Stimulated activated CD4-positive, alpha-beta T cell treated with anti-CD3 and anti-CD28 coated beads, Interleukin-12 subunit alpha, Interleukin-12 subunit beta, amount 100 ng/mL, for 4 hours (primary cell): ENCODE data around the gene IBA57.

ENCODE experiments used
- DNase-seq: peaks from one replicate; pipeline ENCODE4 v3.0.0-alpha.2; 2020

Gene IBA57

DNA sequence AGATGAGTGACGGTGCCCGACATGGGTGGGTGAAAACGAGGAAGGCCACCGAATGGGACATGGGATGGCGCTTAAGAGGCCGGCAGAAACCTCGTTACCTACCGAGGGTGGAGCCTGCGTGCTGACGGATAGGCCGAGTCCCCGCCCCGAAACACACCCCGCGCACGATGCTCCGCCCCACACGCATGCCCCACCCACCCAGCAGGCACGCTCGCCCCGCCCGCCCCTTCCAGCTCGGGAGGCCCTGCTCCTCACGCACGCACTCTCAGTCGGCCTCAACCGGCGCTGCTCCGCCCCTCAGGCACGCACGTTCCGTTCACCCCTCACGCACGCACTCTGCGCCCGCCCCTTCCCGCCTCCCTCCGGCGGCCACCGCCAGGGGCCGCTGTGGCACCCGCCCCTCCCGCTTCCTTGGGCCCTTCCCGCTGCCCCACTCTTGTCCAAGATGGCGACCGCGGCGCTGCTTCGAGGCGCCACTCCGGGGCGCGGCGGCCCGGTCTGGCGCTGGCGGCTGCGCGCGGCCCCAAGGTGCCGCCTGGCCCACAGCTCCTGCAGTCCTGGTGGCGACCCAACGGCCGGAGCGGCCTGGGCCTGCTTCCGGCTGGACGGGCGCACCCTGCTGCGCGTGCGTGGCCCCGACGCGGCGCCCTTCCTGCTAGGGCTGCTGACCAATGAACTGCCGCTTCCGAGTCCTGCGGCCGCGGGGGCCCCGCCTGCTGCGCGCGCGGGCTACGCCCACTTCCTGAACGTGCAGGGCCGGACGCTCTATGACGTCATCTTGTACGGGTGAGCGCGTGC is at the start of gene IBA57:
Gene IBA57 (plus strand): TSS at position 433 of the 798 bp plus-strand sequence. CDS start 13 bp downstream, at position 446.
- DNase-seq: peak; percentile 99

GRCh38 chr1:228117335-228117734 is 48.3 kb upstream of the IBA57 start:
- no peak for DNase-seq

DNA sequence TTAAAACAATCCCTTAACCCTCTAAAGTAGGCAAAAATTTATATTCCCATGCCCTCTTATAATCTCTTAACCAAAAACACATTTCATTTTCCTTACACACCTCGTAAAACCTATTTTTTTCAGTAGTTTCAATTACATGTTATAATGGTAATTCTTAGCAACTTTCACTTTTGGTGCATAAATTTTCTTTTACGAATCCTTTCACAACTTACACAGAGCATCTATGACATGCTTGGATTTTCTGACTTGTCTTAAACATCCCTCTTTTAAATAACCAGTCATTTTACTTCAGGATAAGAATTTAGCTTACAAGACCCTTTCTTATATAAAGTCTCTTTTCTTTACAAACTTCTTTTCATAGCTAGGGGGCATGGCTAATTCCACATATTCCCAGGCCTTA is 47.6 kb upstream of the IBA57 start:
- DNase-seq: no peak

DNA sequence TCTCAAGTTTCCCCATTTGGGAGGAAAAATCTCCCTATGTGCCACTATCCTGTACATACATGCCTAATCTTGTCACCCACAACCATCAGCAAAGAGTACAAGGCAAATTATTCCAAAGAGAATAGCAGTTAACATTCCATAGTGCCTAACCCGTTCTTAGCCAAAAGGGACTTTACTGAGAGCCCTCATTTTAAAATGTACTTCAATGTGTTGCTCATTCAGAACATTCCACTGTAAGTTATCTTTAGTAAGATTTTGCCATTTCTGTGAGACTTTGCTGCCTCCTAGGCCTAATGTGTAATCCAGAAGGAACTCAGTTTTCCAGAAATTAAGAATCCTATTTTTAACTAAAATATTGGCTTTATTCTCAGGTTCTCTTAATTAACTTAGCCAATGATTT is 45.3 kb upstream of the IBA57 start:
- no peak for DNase-seq

GRCh38 chr1:228120857-228121489 is 44.6 kb upstream of the IBA57 start:
- DNase-seq: no peak

GRCh38 chr1:228122921-228123441 is 42.6 kb upstream of the IBA57 start:
- DNase-seq: no peak

GRCh38 chr1:228123505-228123904 is 42.1 kb upstream of the IBA57 start:
- no peak for DNase-seq

- DNase-seq: no peak
Measured at GRCh38 chr1:228125185-228125584, 40.4 kb upstream of the IBA57 start.

- no peak for DNase-seq
Measured at GRCh38 chr1:228131766-228132165, 33.8 kb upstream of the IBA57 start.

GRCh38 chr1:228134591-228134990 is 31.0 kb upstream of the IBA57 start:
- no peak for DNase-seq

GRCh38 chr1:228136901-228137300 is 28.7 kb upstream of the IBA57 start:
- no peak for DNase-seq

GRCh38 chr1:228139406-228139930 is 26.1 kb upstream of the IBA57 start:
- no peak for DNase-seq

DNA sequence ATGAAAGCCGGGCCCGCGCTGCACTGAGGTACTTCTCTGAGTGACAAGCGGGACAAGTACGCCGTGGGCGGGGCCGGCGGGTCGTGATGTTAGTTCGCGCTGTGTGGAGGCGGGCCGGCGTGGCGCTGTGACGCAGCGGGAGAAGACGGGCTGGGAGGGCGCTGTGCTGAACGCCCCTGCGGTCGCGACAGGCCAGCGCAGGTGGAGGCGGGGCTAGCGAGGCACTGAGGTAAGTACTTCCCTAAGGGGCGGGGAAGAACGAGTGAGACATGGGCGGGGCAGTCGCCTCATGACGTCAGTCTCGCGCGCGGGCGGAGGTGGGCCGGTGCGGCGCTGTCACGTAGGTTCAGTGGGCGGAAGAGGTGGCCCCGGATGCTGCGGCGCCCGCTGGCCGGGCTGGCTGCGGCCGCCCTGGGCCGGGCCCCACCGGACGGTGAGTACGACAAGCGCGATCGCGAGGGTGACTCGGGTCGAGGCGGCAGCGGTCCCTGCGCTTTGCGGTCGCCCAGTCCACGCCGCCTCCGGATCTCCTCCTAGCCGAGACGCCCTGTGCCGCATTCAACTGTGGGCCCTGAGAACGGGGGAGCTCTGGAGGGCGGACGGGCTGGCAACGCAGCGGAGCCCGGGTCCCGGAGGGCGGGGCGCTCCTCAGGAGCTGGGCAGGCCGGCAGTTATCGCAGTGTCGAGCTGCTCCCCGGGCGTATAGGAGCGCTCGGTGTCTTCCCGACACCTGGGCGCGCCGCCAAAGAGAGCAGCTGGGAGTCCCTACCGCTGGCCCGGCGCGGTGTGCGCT is 25.5 kb upstream of the IBA57 start, which contains the start of gene GUK1:
Gene GUK1 (plus strand): TSS at position 349 of the 793 bp plus-strand sequence. CDS start 24 bp downstream, at position 373.
- DNase-seq: peak; percentile 100

DNA sequence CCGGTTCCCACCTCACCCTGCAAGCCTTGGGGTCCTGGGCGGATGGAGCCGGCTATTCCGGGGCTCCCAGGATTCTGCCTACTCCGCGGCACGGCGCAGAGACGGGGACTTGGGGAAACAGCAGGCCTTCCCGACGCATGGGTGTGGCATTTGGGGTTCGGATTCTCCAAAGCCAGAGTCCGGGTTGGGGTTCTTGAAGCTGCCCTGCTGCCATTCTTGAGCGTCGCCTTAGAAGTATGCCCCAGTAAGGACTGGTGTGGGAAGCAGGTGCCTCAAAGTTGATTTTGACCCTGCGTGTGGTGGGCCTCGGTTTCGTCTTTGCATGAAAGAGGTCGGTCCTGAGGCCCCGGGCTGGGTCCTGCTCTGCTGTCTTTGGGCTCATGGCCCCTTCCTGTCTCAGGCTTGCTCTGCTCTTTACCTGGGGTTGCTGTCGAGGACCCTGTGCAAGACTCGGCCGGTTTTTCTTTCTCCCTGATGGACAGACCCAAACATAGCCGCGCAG is 24.8 kb upstream of the IBA57 start:
- DNase-seq: no peak

- no peak for DNase-seq
Measured at GRCh38 chr1:228141226-228142044, 24.2 kb upstream of the IBA57 start.

- no peak for DNase-seq
Measured at GRCh38 chr1:228142155-228142691, 23.4 kb upstream of the IBA57 start.

- no peak for DNase-seq
Measured at GRCh38 chr1:228142701-228143136, 22.9 kb upstream of the IBA57 start.

DNA sequence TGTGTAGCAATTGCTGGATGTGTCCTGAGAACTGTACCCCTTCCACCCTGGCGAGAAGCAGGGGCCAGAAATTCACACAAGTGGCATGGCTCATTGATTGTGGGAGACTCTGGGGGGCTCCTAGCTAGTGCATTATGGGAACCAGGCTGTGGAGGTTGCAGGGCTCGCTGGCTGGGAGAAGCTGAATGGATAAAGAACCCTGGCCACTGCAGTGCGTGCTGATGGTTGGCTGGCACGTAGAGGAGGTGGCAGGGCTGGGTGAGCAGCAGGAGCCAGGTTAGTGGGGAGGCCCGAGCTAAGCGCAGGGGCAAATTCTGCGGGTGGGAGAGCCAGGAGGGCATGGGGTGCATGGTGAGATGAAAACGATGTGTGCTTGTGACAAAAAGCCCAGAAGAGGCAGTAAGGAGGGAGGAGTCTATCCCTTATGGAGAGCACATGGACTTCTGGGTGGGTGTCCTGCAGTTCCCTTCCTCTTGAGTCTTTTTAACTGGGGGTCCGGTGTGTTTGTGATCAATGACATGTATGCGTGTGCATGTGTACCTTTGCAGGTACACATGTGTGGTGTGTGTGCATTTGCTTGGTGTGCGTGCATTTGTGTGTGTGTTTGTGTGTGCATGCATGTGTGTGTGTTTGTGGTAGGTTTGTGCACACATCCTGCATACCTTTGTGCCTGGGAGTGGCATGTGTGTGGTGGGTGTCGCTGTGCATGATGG is 22.0 kb upstream of the IBA57 start:
- DNase-seq: no peak

- no peak for DNase-seq
Measured at GRCh38 chr1:228144193-228144992, 21.2 kb upstream of the IBA57 start.

DNA sequence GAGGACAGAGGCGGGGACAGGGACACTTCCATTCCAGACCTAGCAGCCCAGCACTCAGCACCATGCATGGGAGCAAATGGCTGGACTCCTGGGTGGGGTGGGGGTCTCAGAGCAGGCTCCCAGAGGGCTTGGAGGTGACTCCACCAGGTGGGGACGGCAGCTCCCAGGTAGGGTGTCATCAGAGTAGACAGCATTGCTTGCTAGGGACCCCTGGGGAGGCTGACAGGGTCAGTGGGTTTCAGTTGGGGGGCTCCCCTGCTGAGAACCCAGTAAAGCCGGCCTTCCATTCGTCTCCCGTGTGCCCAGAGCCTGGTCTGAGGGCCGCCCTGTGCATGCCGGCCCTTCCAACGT is 20.6 kb upstream of the IBA57 start:
- DNase-seq: no peak
